ENCODE measurements around the gene HAPLN1. TPM values are rescaled to one million over a fixed set of nuclear protein-coding genes. Genes with fewer than 3 reads are reported as not detected.

HAPLN1 gene
- polyA plus RNA-seq, 1 of the 3 experiments (the other 2 are of a cell fraction), result 0.30 TPM

DNA sequence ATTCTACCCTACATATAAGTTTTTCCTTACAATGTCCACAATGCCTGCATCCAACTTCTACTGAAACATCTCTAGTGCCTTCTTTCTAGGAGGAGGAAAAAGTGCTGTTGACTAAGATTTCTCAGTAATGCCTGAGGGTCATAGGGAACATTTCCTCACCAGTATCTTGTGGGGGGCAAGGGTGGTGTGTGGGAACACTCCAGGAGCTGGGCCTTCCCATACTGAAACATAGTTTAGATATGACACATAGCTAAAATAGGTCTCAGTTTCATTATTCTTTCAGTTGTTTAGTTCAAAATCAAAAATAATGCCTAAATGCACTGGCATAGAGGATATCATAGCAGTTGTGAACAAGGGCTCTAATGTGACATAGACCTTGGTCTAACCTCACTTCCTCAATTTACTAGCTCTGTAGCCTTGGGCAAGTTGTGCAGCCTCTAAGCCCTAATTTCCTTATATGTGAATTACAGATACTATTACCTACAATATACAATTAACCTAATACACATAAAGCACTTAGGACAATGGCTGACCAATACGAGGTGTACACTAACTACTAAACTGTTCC is 66.1 kb downstream of the HAPLN1 start:
- TF ChIP-seq TEAD4 (IDR thresholded peaks at IDR 0.05; ENCODE audit: borderline replicate concordance, insufficient read depth) (no peak), CHD2 (IDR thresholded peaks at IDR 0.05; ENCODE audit: low read length, partially characterized antibody) (no peak), SMC3 (IDR thresholded peaks at IDR 0.05; ENCODE audit: low read depth, low read length) (no peak), EP300 (IDR thresholded peaks at IDR 0.05; ENCODE audit: borderline replicate concordance in 1 of 2, low read depth in 1 of 2, low read length in 1 of 2) (no peak), MXI1 (IDR thresholded peaks at IDR 0.05; ENCODE audit: low read depth, low read length) (no peak), TCF12 (IDR thresholded peaks at IDR 0.05) (no peak), SIN3A (IDR thresholded peaks at IDR 0.05; ENCODE audit: borderline replicate concordance, low read depth, low read length) (no peak), RCOR1 (IDR thresholded peaks at IDR 0.05; ENCODE audit: low read length) (no peak), RAD21 (IDR thresholded peaks at IDR 0.05; ENCODE audit: low read length) (no peak)
- TF ChIP-seq, protein P1, sequence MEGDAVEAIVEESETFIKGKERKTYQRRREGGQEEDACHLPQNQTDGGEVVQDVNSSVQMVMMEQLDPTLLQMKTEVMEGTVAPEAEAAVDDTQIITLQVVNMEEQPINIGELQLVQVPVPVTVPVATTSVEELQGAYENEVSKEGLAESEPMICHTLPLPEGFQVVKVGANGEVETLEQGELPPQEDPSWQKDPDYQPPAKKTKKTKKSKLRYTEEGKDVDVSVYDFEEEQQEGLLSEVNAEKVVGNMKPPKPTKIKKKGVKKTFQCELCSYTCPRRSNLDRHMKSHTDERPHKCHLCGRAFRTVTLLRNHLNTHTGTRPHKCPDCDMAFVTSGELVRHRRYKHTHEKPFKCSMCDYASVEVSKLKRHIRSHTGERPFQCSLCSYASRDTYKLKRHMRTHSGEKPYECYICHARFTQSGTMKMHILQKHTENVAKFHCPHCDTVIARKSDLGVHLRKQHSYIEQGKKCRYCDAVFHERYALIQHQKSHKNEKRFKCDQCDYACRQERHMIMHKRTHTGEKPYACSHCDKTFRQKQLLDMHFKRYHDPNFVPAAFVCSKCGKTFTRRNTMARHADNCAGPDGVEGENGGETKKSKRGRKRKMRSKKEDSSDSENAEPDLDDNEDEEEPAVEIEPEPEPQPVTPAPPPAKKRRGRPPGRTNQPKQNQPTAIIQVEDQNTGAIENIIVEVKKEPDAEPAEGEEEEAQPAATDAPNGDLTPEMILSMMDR (IDR thresholded peaks at IDR 0.05), result no peak
- TF ChIP-seq, protein P2, sequence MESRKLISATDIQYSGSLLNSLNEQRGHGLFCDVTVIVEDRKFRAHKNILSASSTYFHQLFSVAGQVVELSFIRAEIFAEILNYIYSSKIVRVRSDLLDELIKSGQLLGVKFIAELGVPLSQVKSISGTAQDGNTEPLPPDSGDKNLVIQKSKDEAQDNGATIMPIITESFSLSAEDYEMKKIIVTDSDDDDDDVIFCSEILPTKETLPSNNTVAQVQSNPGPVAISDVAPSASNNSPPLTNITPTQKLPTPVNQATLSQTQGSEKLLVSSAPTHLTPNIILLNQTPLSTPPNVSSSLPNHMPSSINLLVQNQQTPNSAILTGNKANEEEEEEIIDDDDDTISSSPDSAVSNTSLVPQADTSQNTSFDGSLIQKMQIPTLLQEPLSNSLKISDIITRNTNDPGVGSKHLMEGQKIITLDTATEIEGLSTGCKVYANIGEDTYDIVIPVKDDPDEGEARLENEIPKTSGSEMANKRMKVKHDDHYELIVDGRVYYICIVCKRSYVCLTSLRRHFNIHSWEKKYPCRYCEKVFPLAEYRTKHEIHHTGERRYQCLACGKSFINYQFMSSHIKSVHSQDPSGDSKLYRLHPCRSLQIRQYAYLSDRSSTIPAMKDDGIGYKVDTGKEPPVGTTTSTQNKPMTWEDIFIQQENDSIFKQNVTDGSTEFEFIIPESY (IDR thresholded peaks at IDR 0.05; ENCODE audit: borderline replicate concordance, low read depth), result no peak
- TF ChIP-seq, protein P3, sequence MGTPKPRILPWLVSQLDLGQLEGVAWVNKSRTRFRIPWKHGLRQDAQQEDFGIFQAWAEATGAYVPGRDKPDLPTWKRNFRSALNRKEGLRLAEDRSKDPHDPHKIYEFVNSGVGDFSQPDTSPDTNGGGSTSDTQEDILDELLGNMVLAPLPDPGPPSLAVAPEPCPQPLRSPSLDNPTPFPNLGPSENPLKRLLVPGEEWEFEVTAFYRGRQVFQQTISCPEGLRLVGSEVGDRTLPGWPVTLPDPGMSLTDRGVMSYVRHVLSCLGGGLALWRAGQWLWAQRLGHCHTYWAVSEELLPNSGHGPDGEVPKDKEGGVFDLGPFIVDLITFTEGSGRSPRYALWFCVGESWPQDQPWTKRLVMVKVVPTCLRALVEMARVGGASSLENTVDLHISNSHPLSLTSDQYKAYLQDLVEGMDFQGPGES (IDR thresholded peaks at IDR 0.05; ENCODE audit: low read depth, low read length), result no peak
- TF ChIP-seq, protein P4, sequence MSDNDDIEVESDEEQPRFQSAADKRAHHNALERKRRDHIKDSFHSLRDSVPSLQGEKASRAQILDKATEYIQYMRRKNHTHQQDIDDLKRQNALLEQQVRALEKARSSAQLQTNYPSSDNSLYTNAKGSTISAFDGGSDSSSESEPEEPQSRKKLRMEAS (IDR thresholded peaks at IDR 0.05; ENCODE audit: low read depth), result no peak
- TF ChIP-seq, protein P5, sequence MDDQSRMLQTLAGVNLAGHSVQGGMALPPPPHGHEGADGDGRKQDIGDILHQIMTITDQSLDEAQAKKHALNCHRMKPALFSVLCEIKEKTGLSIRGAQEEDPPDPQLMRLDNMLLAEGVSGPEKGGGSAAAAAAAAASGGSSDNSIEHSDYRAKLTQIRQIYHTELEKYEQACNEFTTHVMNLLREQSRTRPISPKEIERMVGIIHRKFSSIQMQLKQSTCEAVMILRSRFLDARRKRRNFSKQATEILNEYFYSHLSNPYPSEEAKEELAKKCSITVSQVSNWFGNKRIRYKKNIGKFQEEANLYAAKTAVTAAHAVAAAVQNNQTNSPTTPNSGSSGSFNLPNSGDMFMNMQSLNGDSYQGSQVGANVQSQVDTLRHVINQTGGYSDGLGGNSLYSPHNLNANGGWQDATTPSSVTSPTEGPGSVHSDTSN (IDR thresholded peaks at IDR 0.05), result no peak
- no peaks in the 10 kb centered on the region for H3K4me1 ChIP-seq (ENCODE audit: control insufficient read depth in 1 of 2, insufficient read depth in 2 of 2, low read depth in 1 of 2, low read length in 1 of 2)
- DNase-seq, result no peak
- H3K9ac ChIP-seq, result no peak overlapping the region
- H3K9me2 ChIP-seq, result no peaks in the 10 kb centered on the region
- POLR2A ChIA-PET, result interaction anchor here (0.6 kb wide), 1 partner anchor 470 kb away, joined by 3 read pairs; no protein-coding TSS in a partner anchor
- H4K20me1 ChIP-seq (ENCODE audit: insufficient read depth), result no peaks in the 10 kb centered on the region
- H3K79me2 ChIP-seq (ENCODE audit: insufficient read depth), result no peaks in the 10 kb centered on the region
- WGBS (ENCODE audit: low lambda C conversion rate), result 13% methylated on average over 1 of the region's 1 CpG
- CTCF ChIA-PET, result interaction anchor here (1.1 kb wide), 1 partner anchor 58 kb away, joined by 4 read pairs; no protein-coding TSS in a partner anchor
- H3K27me3 ChIP-seq (ENCODE audit: insufficient read depth), result no peaks in the 10 kb centered on the region
- no peak overlapping the region for H3K27ac ChIP-seq (ENCODE audit: low read depth in 2 of 2, low read length in 1 of 2)
- no peak overlapping the region for H3K4me2 ChIP-seq
- no peaks in the 10 kb centered on the region for H3K36me3 ChIP-seq (replicated peaks in 1 of 2; ENCODE audit: control insufficient read depth in 1 of 2, insufficient read depth in 2 of 2, low read length in 1 of 2)
- H3K4me3 ChIP-seq (ENCODE audit: low read depth in 2 of 2, low read length in 1 of 2), result no peak overlapping the region
- no peak overlapping the region for H2AFZ ChIP-seq (ENCODE audit: low read depth)
- H3F3A ChIP-seq (replicated peaks; ENCODE audit: insufficient read depth), result no peaks in the 10 kb centered on the region
- H3K9me3 ChIP-seq, result no peaks in the 10 kb centered on the region

All from SK-N-SH (cell line).